ENCODE results near the gene ARIH2. TPM values are rescaled to one million over a fixed set of nuclear protein-coding genes. Genes with fewer than 3 reads are reported as not detected.
"Not testable (repeated sequence)": the region's sequence is repeated elsewhere in the genome, so short reads cannot be mapped to it uniquely, and the experiment has no call there.

Gene ARIH2
- total RNA-seq, 1 donor from 2014 or later, result 82.5 TPM

DNA sequence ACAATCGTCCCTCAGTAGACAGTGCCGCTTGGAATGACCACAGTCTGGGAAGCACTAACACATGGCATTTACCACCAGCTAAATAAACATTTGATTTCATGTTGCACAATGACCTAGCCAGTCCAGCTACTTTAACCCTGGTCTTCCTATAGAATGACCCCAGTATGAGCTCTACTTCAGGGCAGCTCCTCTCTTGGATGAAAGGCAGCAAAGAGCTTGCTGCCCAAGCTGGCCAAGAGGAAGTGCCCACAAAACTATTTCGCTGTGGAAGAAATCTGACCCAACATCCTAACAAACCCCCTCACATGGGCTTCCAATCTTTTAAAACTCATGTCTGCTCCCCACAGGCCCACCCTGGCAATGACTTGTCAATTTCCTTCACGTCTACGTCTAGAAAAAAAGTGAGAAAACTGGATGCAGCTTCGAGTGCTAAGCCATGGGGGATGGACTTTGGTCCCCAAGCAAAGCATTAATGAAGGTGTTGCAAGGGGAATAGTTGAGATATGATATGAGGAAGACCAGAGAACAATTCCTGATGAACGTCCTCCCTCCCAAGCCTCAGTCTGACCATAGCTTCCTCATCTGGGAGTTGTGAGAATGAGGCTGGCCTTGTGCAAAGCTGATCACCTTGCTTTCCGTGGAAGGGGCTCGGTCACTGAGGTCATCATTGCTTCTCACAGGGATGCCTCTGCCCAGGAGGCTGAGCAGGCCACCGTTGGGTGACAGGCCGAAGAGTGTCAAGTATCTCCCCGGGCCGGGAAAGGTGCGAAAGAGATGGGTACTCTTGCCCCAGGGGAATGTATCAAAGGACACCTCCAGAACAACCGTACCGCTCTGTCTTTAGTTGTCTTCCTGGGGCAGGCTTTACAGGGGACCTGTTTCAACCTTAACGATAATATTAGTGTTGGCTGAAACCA, 20.9 kb upstream of the ARIH2 start:
- TF ChIP-seq CTCF (IDR thresholded peaks at IDR 0.05), result no peak
- Mint-ChIP-seq H3K9me3 (ENCODE audit: unreplicated experiment) (no peaks in the 10 kb centered on the region), H3K4me3 (ENCODE audit: unreplicated experiment) (peak overlapping the region; percentile 92), H3K36me3 (ENCODE audit: unreplicated experiment) (no peaks in the 10 kb centered on the region), H3K27ac (ENCODE audit: unreplicated experiment) (peak overlapping the region; percentile 87), H3K27me3 (ENCODE audit: unreplicated experiment) (no peaks in the 10 kb centered on the region), H3K4me1 (ENCODE audit: unreplicated experiment) (peaks cover 24% of the 10 kb centered on the region)
- DNase-seq (ENCODE audit: extremely low spot score, unreplicated experiment), result no peak

- Mint-ChIP-seq H3K36me3 (ENCODE audit: unreplicated experiment) (no peaks in the 10 kb centered on the region), H3K4me1 (ENCODE audit: unreplicated experiment) (peaks cover 24% of the 10 kb centered on the region), H3K4me3 (ENCODE audit: unreplicated experiment) (peak within 1 kb of the TSS; percentile 92), H3K27me3 (ENCODE audit: unreplicated experiment) (no peaks in the 10 kb centered on the region), H3K27ac (ENCODE audit: unreplicated experiment) (peak within 1 kb of the TSS; percentile 87), H3K9me3 (ENCODE audit: unreplicated experiment) (no peaks in the 10 kb centered on the region)
- peak; percentile 95 for DNase-seq (ENCODE audit: extremely low spot score, unreplicated experiment)
- no peak for TF ChIP-seq CTCF (IDR thresholded peaks at IDR 0.05)
Observed at GRCh38 chr3:48898383-48899234, 20.0 kb upstream of the ARIH2 start, which contains the start of gene SLC25A20. Gene SLC25A20, minus strand, starts transcription at chr3:48898882. Its CDS starts 88 bp downstream, at chr3:48898794.

GRCh38 chr3:48899273-48899672, 19.4 kb upstream of the ARIH2 start:
- H3K27ac Mint-ChIP-seq (ENCODE audit: unreplicated experiment), result peak overlapping the region; percentile 87
- no peak for TF ChIP-seq CTCF (IDR thresholded peaks at IDR 0.05)

GRCh38 chr3:48907026-48907425, 11.6 kb upstream of the ARIH2 start:
- not testable (repeated sequence) for DNase-seq (ENCODE audit: extremely low spot score, unreplicated experiment); H3K9me3 Mint-ChIP-seq (ENCODE audit: unreplicated experiment); H3K27me3 Mint-ChIP-seq (ENCODE audit: unreplicated experiment); H3K27ac Mint-ChIP-seq (ENCODE audit: unreplicated experiment); H3K36me3 Mint-ChIP-seq (ENCODE audit: unreplicated experiment); H3K4me3 Mint-ChIP-seq (ENCODE audit: unreplicated experiment); H3K4me1 Mint-ChIP-seq (ENCODE audit: unreplicated experiment)

More at GRCh38 chr3:48899273-48899672, 19.4 kb upstream of the ARIH2 start:
- Mint-ChIP-seq H3K27me3 (ENCODE audit: unreplicated experiment) (no peaks in the 10 kb centered on the region), H3K36me3 (ENCODE audit: unreplicated experiment) (no peaks in the 10 kb centered on the region), H3K4me3 (ENCODE audit: unreplicated experiment) (peak overlapping the region; percentile 92), H3K9me3 (ENCODE audit: unreplicated experiment) (no peaks in the 10 kb centered on the region), H3K4me1 (ENCODE audit: unreplicated experiment) (peaks cover 24% of the 10 kb centered on the region)
- no peak for DNase-seq (ENCODE audit: extremely low spot score, unreplicated experiment)

DNA sequence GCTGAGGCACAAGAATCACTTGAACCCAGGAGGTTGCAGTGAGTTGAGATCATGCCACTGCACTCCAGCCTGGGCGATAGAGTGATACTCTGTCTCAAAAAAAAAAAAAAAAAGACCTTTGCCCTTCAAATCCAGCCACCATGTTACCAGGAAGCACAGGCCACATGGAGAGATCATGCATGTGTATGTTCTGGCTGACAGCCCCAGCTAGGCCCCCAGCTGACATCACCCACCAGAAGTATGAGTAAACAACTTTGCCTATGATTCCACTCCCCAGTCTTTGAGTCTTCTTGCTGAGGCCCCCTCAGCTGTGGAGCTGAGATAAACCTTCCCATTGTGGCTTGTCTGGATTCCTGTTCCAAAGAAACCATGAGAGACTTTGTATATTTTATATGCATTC, 3.3 kb upstream of the ARIH2 start:
- DNase-seq (ENCODE audit: extremely low spot score, unreplicated experiment), result no peak
- Mint-ChIP-seq H3K27ac (ENCODE audit: unreplicated experiment) (no peak overlapping the region), H3K36me3 (ENCODE audit: unreplicated experiment) (no peaks in the 10 kb centered on the region), H3K27me3 (ENCODE audit: unreplicated experiment) (no peaks in the 10 kb centered on the region), H3K9me3 (ENCODE audit: unreplicated experiment) (no peaks in the 10 kb centered on the region), H3K4me1 (ENCODE audit: unreplicated experiment) (peaks cover 21% of the 10 kb centered on the region), H3K4me3 (ENCODE audit: unreplicated experiment) (no peak overlapping the region)
- no peak for TF ChIP-seq CTCF (IDR thresholded peaks at IDR 0.05)

Data from osteocyte (in vitro differentiated cells).